Upper lobe of left lung (tissue), 4 donors: ENCODE results near the gene CHM.

Experiments
- POLR2AphosphoS5 ChIP-seq, 2 donors: sonication (generic); formaldehyde crosslinking; IDR thresholded peaks; one replicate each; pipeline ENCODE4 v1.5.1; 2017; ENCODE audit warnings: antibody characterized with exemption in 2 of 2
- TF ChIP-seq, protein P1 (sequence below), 6 experiments: fragments of 450-650 bp in 4 of 6; fragments of 200-600 bp in 2 of 6; sonication (generic) in 2 of 6; IDR thresholded peaks; one replicate each; pipeline ENCODE4 v1.5.1; 2016 to 2019; ENCODE audit warnings: antibody characterized with exemption in 6 of 6

GRCh38 chrX:85927740-85928139 lies 119.6 kb downstream of the CHM start:
- TF ChIP-seq, protein P1, sequence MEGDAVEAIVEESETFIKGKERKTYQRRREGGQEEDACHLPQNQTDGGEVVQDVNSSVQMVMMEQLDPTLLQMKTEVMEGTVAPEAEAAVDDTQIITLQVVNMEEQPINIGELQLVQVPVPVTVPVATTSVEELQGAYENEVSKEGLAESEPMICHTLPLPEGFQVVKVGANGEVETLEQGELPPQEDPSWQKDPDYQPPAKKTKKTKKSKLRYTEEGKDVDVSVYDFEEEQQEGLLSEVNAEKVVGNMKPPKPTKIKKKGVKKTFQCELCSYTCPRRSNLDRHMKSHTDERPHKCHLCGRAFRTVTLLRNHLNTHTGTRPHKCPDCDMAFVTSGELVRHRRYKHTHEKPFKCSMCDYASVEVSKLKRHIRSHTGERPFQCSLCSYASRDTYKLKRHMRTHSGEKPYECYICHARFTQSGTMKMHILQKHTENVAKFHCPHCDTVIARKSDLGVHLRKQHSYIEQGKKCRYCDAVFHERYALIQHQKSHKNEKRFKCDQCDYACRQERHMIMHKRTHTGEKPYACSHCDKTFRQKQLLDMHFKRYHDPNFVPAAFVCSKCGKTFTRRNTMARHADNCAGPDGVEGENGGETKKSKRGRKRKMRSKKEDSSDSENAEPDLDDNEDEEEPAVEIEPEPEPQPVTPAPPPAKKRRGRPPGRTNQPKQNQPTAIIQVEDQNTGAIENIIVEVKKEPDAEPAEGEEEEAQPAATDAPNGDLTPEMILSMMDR (IDR thresholded peaks at IDR 0.05) = no peak
- TF ChIP-seq POLR2AphosphoS5 (IDR thresholded peaks at IDR 0.05) = no peak
